ENCODE results near the gene RUVBL2.

RUVBL2 gene

GRCh38 chr19:48993175-48994034 lies at the start of gene RUVBL2, which contains the start of gene GYS1:
Gene RUVBL2, plus strand, starts transcription at chr19:48993887. Its CDS starts 25 bp downstream, at chr19:48993912.
Gene GYS1, minus strand, starts transcription at chr19:48993309. Its CDS starts 197 bp downstream, at chr19:48993112.
- peak; percentile 98 for DNase-seq

- DNase-seq, result no peak
Observed at GRCh38 chr19:48945415-48945814, 48.3 kb upstream of the RUVBL2 start.

GRCh38 chr19:48945817-48946216 lies 47.9 kb upstream of the RUVBL2 start:
- DNase-seq, result no peak

- DNase-seq, result no peak
Observed at GRCh38 chr19:48946463-48947257, 47.0 kb upstream of the RUVBL2 start.

GRCh38 chr19:48947258-48947542 lies 46.5 kb upstream of the RUVBL2 start:
- no peak for DNase-seq

- no peak for DNase-seq
Observed at GRCh38 chr19:48950159-48950558, 43.5 kb upstream of the RUVBL2 start.

GRCh38 chr19:48950830-48951519 lies 42.7 kb upstream of the RUVBL2 start:
- DNase-seq, result no peak

- DNase-seq, result no peak
Observed at GRCh38 chr19:48953141-48953540, 40.5 kb upstream of the RUVBL2 start.

- no peak for DNase-seq
Observed at GRCh38 chr19:48953990-48954594, 39.6 kb upstream of the RUVBL2 start.

GRCh38 chr19:48954595-48955307 lies 38.9 kb upstream of the RUVBL2 start, which contains the start of gene BAX:
Gene BAX, plus strand, starts transcription at chr19:48954875. Its CDS starts 54 bp downstream, at chr19:48954929.
- DNase-seq, result peak; percentile 95

GRCh38 chr19:48955308-48955958 lies 38.3 kb upstream of the RUVBL2 start:
- no peak for DNase-seq

- DNase-seq, result no peak
Observed at GRCh38 chr19:48958006-48958405, 35.7 kb upstream of the RUVBL2 start.

GRCh38 chr19:48959341-48960239 lies 34.1 kb upstream of the RUVBL2 start:
- DNase-seq, result no peak

- no peak for DNase-seq
Observed at GRCh38 chr19:48961051-48961649, 32.5 kb upstream of the RUVBL2 start.

- DNase-seq, result no peak
Observed at GRCh38 chr19:48961673-48962028, 32.0 kb upstream of the RUVBL2 start.

GRCh38 chr19:48962029-48962848 lies 31.4 kb upstream of the RUVBL2 start:
- DNase-seq, result no peak

- no peak for DNase-seq
Observed at GRCh38 chr19:48962849-48963165, 30.9 kb upstream of the RUVBL2 start.

- DNase-seq, result no peak
Observed at GRCh38 chr19:48963371-48964204, 30.1 kb upstream of the RUVBL2 start.
